ENCODE results near the gene VDAC2. TPM values are rescaled to one million over a fixed set of nuclear protein-coding genes. Genes with fewer than 3 reads are reported as not detected.

The VDAC2 gene, protein sequence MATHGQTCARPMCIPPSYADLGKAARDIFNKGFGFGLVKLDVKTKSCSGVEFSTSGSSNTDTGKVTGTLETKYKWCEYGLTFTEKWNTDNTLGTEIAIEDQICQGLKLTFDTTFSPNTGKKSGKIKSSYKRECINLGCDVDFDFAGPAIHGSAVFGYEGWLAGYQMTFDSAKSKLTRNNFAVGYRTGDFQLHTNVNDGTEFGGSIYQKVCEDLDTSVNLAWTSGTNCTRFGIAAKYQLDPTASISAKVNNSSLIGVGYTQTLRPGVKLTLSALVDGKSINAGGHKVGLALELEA
- total RNA-seq, result 100 to 1,000 TPM in 3 of 4 donors, 10 to 100 TPM in 1; 52.1 to 234 (median 149) TPM

DNA sequence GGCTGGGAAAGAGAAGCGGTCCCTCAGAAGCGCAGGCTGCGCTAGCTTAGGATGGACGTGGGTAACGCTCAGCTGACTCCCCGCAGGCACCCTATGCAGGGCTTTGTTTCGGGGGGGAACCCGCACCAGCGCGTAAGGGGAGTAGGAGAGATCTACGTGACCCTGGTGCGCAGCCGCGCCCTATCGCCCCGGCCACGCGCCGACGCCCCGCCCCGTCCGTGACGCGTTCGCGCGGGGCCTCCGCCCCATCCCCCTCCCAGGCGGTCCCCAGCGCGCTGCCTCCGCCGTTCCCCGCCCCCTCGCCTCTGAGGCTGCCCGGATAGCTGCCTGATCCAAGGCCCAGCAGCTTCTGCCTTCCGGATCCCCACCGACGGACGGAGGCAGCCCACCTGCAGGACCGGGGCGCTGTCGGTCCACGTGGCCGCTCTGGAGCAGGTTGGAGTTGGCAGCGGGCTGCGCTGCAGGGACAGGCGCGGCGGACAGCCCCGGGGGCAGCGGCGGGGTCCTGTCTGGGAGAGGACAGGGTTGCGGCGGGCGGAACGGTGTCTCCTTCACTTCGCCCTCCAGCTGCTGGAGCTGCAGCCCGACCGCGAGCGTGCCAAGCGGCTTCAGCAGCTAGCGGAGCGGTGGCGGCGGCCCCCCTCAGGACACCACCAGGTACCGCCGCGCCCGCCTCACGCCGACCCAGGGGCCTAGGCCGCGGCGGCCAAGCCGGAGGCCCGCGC, at the start of gene VDAC2:
Gene VDAC2, plus strand, starts transcription at position 515 of the 725 bp plus-strand sequence. CDS start 363 bp downstream, outside the sequence.
- Histone ChIP-seq H3K4me1 (peaks cover 10 to 33% (median 20%) of the 10 kb centered on the region in 4 donors), H3K4me3 (peak within 1 kb of the TSS; percentile 59 to 96 (median 82)), H3K27ac (peak within 1 kb of the TSS; percentile 96 to 98 (median 97)), H3K27me3 (no peaks in the 10 kb centered on the region), H3K9me3 (no peaks in the 10 kb centered on the region), H3K36me3 (peaks cover 0 to 32% (median 14%) of the 10 kb centered on the region in 4 donors)
- 1% methylated on average over 21 of the region's 80 CpGs; no CpG with 5 or more reads in 1 of the 2 donors for WGBS, 2 donors (ENCODE audit: low coverage in 1 of 2)
- in situ Hi-C loops (cut with MboI; ENCODE audit: low pct_ligation_motif_present in 1 of 4, low pct_unique_long_range_greater_than_20kb in 1 of 4, low sequenced_read_pairs in 3 of 4), result no loop called here
- peak; percentile 93 for DNase-seq
- intact Hi-C loops (cut with DNase I; ENCODE audit: low total_unique reads), result no loop called here
- TF ChIP-seq POLR2A (IDR thresholded peaks at IDR 0.05) (peak; percentile 94), EP300 (IDR thresholded peaks at IDR 0.05; ENCODE audit: low read depth) (no peak), POLR2AphosphoS5 (IDR thresholded peaks at IDR 0.05) (peak; percentile 90 to 98 (median 94))
- TF ChIP-seq, protein P1, sequence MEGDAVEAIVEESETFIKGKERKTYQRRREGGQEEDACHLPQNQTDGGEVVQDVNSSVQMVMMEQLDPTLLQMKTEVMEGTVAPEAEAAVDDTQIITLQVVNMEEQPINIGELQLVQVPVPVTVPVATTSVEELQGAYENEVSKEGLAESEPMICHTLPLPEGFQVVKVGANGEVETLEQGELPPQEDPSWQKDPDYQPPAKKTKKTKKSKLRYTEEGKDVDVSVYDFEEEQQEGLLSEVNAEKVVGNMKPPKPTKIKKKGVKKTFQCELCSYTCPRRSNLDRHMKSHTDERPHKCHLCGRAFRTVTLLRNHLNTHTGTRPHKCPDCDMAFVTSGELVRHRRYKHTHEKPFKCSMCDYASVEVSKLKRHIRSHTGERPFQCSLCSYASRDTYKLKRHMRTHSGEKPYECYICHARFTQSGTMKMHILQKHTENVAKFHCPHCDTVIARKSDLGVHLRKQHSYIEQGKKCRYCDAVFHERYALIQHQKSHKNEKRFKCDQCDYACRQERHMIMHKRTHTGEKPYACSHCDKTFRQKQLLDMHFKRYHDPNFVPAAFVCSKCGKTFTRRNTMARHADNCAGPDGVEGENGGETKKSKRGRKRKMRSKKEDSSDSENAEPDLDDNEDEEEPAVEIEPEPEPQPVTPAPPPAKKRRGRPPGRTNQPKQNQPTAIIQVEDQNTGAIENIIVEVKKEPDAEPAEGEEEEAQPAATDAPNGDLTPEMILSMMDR (IDR thresholded peaks at IDR 0.05), result no peak

DNA sequence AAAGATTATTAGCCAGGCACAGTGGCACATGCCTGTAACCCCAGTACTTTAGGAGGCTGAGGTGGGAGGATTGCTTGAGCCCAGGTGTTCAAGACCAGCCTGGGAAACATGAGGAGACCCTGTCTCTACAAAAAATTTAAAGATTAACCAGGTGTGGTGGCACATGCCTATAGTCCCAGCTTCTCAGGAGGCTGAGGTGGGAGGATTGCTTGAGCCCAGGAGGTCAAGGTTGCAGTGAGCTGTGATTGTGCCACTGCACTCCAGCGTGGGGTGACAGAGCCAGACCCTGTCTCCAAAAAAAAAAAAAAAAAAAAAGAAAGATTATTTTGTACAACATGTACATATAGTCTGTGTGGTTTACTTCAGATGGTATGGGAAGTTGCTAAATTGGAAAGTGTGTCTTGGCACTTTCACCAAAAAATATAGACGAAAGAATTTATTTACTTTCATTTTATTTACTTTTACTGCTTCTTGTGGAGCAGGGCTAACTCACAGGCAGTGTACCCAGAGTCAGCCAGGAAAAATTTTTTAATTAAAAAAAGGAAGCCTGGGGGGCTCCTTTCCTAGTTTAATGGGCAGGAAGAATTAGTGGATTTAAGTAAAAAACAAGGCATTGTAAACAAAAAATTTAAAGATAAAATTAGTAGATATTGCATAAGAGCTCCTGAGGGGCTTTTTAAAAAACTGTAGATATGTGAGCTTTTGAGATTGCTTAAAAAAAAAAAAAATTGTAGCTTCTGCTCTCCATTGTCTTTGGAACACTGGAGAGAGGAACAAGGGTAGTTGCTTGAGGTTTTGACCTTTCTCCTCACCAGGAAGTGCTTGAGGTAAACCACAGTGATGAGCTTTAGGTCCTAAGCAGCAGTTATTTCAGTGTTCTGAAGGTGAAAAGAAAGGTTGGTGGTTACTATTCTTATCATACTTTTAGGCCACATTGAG, 44.6 kb upstream of the VDAC2 start:
- Histone ChIP-seq H3K27me3 (no peaks in the 10 kb centered on the region), H3K4me3 (no peak overlapping the region), H3K4me1 (peaks cover 0 to 12% (median 7%) of the 10 kb centered on the region in 4 donors), H3K36me3 (peaks cover 0 to 25% (median 3%) of the 10 kb centered on the region in 4 donors), H3K9me3 (no peaks in the 10 kb centered on the region), H3K27ac (no peak overlapping the region)
- no peak for DNase-seq
- TF ChIP-seq, protein P1 (IDR thresholded peaks at IDR 0.05), result no peak
- TF ChIP-seq EP300 (IDR thresholded peaks at IDR 0.05; ENCODE audit: low read depth) (no peak), POLR2AphosphoS5 (IDR thresholded peaks at IDR 0.05) (no peak), POLR2A (IDR thresholded peaks at IDR 0.05) (no peak)
- in situ Hi-C loops (cut with MboI; ENCODE audit: low pct_ligation_motif_present in 1 of 4, low pct_unique_long_range_greater_than_20kb in 1 of 4, low sequenced_read_pairs in 3 of 4) (no loop called here), intact Hi-C loops (cut with DNase I; ENCODE audit: low total_unique reads) (no loop called here)
- 13 to 59% methylated on average over 1 to 2 of the region's 2 CpGs for WGBS, 2 donors (ENCODE audit: low coverage in 1 of 2)

DNA sequence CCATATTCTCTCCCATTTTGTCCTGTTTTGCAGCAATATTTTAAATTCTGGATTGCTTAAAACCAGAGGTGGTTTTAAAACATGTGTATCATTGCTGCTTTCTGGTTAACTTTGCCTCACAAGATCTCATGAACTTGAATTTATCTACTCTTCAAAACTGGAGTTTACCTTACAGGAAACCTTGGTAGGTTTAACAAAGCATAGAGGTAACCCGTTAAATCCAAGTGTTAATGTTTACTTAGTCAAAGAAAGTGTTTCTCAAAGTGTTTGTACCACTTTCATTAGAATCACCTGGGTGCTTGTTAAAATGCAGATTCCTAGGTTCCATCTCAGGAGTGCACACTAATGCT, 44.0 kb upstream of the VDAC2 start:
- no peak for DNase-seq
- intact Hi-C loops (cut with DNase I; ENCODE audit: low total_unique reads), result no loop called here
- TF ChIP-seq POLR2AphosphoS5 (IDR thresholded peaks at IDR 0.05), result no peak
- TF ChIP-seq POLR2A (IDR thresholded peaks at IDR 0.05), result no peak
- TF ChIP-seq, protein P1 (IDR thresholded peaks at IDR 0.05), result no peak
- no peak for TF ChIP-seq EP300 (IDR thresholded peaks at IDR 0.05; ENCODE audit: low read depth)
- H3K4me1 ChIP-seq, result peaks cover 0 to 12% (median 7%) of the 10 kb centered on the region in 4 donors
- no peaks in the 10 kb centered on the region for H3K9me3 ChIP-seq
- WGBS, 2 donors (ENCODE audit: low coverage in 1 of 2), result 65 to 83% methylated on average over 1 of the region's 1 CpG
- peaks cover 0 to 25% (median 3%) of the 10 kb centered on the region in 4 donors for H3K36me3 ChIP-seq
- in situ Hi-C loops (cut with MboI; ENCODE audit: low pct_ligation_motif_present in 1 of 4, low pct_unique_long_range_greater_than_20kb in 1 of 4, low sequenced_read_pairs in 3 of 4), result no loop called here
- H3K27me3 ChIP-seq, result no peaks in the 10 kb centered on the region
- no peak overlapping the region for H3K4me3 ChIP-seq
- H3K27ac ChIP-seq, result no peak overlapping the region
